Inflammatory macrophage (primary cell): ENCODE results near the gene HILPDA.
"Not testable (repeated sequence)": the region's sequence is repeated elsewhere in the genome, so short reads cannot be mapped to it uniquely, and the experiment has no call there.

Source experiments
- DNase-seq, 2 donors: peaks; one replicate each; pipeline ENCODE4 v3.0.0-alpha.2; 2020 to 2022

The HILPDA gene

DNA sequence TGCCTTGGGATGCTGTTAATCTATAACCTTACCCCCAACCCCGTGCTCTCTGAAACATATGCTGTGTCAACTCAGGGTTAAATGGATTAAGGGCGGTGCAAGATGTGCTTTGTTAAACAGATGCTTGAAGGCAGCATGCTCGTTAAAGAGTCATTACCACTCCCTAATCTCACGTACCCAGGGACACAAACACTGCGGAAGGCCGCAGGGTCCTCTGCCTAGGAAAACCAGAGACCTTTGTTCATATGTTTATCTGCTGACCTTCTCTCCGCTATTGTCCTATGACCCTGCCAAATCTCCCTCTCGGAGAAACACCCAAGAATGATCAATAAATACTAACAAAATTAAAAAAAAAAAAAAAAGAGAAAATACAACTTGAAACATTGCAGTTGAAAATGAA lies 8.3 kb downstream of the HILPDA start:
- not testable (repeated sequence) for DNase-seq

DNA sequence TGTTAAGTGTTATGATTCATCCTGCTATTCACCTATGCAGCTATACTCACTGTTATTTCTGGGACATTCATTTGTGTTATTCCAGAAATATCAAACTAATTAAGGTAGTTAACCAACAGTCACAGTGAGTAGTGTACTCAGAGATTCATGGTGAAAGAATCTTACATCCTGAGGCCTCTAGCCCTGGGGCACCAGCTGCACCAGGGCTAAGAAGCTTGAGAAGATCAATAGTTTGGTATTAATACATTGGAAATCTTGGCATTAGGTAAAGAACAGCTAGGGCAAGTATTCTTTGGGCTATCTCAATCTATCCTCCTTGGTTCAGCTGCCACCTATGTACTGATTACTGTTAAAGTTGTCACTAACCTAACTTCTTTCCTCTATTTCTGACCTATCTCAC lies 11.2 kb downstream of the HILPDA start:
- DNase-seq = not testable (repeated sequence)

DNA sequence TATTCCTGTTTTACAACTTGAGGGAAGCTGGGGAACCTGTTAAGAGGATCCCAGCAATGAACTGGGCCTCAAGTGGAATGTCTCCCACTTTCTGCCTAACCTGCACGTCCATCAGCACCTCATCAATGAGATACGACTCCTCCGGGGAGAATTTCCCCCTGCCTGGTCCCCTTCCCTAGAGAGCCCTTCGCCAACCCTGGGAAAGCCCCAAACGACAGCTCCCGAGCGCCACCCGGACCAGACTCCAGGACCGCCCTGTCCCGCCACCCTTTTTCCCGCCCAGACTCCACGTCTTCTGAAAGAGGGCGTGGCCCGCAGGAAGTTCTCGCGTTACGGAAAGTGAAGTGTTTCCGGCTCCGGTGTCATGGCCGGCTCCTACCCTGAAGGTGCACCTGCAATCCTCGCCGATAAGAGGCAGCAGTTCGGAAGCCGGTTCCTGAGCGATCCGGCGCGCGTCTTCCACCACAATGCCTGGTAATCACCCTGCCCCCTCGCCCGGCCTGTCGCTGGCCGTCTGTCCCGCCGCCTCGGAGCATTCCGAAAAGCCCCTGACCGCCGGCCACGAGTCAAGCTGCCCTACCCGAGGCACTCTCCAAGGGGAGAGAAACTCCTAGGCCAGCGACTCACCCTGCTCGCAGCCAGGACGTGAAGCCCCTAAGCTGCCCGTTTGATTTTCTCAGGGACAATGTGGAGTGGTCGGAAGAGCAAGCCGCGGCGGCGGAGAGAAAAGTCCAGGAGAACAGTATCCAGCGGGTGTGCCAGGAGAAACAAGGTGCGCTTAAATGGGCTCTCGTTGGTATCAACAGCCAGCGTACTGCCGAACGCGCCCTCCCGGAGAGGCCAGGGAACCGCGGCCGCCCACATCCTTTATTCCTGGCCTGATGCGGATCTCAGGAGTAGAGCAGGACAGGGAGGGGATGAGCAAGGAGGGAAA lies 21.0 kb downstream of the HILPDA start, which contains the start of gene METTL2B:
METTL2B (plus strand) TSS at position 347 of the 934 bp plus-strand sequence; CDS start at position 365, 18 bp downstream.
- DNase-seq = peak; percentile 94 to 95

DNA sequence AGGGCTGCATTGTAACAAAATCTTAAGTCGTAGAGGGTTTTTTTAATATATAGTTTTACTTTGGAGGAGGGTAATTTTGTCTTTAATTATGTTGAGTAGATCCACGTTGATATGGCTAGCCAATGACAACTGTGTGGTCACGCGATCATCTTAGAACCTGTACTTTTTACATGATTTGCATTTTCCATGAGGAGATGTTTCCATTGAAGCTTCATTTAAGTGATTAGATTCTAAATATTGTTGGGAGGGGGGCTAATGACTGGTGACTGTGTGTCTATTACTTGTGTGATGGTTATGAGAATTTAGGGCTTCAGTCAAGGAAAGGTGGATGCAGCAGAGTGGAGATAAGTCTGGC lies 21.6 kb downstream of the HILPDA start:
- DNase-seq = not testable (repeated sequence)

DNA sequence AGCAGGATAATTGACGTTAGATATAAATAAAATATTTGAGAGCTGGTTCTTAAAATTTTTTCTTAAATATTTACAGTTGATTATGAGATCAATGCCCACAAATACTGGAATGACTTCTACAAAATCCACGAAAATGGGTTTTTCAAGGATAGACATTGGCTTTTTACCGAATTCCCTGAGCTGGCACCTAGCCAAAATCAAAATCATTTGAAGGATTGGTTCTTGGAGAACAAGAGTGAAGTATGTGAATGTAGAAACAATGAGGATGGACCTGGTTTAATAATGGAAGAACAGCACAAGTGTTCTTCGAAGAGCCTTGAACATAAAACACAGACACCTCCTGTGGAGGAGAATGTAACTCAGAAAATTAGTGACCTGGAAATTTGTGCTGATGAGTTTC lies 23.4 kb downstream of the HILPDA start:
- not testable (repeated sequence) for DNase-seq

- DNase-seq = not testable (repeated sequence)
These were observed 32.5 kb downstream of the HILPDA start for GRCh38 chr7:128488134-128488533.

DNA sequence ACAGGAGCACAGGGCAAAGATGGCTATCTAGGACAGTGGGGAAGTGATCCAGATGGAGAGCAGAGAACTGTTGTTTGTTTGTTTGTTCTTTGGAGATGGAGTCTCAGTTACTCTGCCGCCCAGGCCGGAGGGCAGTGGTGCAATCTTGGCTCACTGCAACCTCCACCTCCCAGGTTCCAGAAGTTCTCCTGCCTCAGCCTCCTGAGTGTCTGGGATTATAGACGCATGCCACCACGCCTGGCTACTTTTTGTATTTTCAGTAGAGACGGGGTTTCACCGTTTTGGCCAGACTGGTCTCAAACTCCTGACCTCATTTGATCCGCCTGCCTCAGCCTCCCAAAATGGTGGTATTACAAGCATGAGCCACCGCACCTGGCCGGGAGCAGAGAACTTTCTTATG lies 41.7 kb downstream of the HILPDA start:
- DNase-seq = no peak

DNA sequence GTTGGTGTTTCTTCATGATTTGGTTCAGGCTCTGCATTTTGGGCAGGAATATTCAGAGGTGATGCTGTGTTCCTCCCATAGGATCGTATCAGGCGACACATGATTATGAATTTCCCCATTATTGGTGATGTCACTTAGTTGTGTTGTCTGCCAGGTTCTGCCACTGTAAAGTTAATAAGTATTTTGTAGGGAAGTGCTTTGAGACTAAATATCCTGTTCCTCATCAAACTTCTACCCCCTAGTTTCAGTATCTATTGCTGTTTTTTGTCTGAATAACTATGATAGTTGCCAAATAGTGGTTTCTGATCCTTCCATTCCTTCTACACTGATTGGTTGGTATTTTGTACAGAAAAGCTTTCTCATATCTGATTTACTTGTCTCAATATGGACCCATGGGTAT lies 49.7 kb downstream of the HILPDA start:
- DNase-seq = peak in 1 of 2 donors; percentile 26

GRCh38 chr7:128506819-128507218 lies 51.1 kb downstream of the HILPDA start:
- not testable (repeated sequence) for DNase-seq

DNA sequence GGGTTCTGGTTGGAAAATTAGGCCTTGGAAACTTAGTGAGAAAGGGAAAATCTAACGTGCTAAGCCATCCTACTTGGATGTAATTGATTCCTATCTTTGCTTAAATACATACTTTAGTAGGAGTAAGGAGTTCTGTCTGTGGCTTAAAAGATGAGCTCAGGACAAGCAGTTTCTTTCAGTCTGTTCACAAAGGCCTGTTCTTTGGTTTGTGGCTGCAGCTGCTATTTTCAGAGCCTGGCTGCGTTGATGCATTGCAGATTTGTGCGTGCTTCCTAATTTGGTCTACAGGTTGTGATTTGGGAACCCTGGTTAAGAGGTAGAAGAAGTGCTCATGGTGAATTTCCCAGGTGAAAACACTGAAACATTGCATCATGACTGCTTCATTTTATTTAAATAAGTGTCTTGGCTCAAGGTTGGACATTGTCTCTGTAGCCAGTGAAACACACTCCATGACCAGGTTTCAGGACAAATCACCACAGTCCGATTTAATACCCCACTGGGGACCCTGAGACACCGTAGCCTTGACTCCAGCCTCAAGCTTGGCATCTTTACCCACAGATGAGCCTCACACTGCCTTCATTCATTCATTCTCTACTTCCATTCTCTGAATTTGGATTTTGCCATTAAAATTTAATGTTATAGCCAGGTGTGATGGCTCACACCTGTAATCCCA lies 51.8 kb downstream of the HILPDA start:
- not testable (repeated sequence) for DNase-seq
